NCI-H69 (cell line): ENCODE results near the gene SH3RF1.
A peak's percentile ranks its signal among the peaks of the same experiment; 100 is the strongest.
"Not testable (repeated sequence)": the region's sequence is repeated elsewhere in the genome, so short reads cannot be mapped to it uniquely, and the experiment has no call there.

Experiments
- DNase-seq: peaks from one replicate; lab custom pipeline; 2025; lab: John Stamatoyannopoulos, UW

The SH3RF1 gene

DNA sequence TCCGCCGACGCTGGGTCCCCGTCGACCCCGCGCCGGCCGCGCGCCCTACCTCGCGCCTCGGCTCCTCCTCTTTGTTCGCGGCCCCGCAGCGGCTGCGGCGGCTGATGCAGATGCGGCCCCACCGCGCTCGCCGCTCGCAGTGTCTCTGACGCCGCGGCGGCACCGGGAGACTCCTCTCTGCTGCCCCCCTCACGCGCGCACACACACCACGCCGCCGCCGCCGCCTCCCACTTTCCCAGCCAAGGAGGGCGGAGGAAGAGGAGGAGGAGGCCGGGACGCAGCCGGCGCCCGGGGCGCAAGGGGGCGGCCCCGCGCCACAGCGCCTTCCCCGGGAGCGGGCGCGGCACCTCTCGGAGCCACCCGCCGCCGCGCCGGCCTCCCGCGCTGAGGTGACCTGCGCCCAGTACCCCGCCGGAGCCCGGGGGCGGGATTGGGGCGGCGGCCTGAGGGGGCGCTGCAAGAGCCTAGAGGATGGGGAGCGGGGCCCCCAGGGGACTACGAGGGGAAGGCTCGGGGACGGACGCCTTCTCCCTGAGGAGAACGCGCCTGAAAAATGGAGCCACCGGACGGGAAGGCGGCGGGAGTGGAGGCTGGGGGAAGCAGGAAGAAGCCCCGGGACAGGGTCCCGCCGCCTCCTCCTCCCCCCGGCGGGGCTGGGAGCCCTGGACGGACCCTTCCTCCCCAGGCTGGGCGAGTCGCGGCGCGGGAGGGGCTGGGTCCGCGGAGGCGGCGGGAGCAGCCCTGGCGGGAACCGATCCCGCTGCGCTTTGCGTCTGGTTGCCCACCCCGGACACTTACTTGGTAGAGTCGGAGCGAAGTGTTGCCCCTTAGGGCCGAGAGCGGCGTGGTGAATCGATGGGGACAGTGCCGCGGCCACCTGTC, at the start of gene SH3RF1:
Gene SH3RF1 (minus strand): TSS at position 147 of the 882 bp plus-strand sequence. CDS start 1,744 bp downstream, outside the sequence.
- peak; percentile 91 for DNase-seq

DNA sequence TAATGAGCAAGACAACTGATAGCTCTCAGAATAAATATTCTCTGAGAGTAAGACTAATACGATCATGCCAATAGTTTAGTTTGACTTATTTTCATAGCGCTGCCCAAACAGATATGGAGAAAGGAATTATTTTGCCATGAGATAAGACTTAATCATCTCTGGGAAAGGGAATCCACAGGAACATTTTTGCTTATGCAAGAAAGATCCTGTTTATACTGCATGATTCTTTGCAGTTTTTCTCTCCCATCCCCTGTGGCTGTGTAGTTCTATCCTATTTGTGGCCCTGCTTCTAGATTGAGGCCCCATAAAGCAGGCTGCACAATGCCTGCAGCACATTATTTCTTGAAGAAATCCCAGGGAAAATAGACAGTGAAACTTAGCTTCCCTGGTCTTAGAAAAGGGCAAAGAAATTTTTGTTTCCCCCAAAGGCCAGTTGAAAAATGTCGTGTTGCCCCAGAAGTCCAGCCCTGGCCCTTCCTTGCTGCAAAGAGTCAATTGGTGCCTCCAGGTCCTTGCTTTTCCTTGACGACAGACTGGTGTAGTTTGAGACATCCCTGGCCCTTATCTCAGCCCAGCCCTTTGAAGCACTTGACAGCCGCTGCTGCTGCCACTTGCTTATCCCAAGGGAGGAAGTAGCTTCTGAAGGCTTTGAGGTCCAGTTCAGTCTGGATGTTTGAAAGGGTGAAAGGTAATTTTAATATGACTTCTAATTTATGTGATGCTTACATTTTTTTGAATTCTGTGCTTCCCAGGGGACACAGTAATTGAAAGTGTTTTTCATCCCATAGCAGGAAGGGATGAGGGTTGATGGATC, 45.0 kb upstream of the SH3RF1 start:
- DNase-seq, result peak; percentile 59

DNA sequence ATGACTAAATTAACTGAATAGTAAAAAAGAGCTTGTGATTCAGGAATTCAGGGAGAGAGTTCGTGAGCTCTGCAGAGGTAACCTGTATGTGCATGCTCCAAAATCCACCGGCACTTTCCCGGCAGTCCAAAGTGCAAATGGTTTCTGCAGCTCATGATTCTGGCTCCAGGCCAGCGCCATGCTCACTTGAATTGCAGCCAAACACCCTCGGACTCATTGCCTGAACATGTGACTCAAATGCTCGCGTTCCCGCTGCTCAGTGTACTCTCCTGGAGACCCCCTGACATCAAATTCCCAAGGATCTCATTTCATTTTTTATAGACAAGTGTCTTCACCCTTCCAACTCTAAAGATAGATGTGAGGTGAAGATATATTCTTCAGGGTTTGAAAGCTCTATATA, 44.1 kb upstream of the SH3RF1 start:
- DNase-seq, result peak; percentile 90

DNA sequence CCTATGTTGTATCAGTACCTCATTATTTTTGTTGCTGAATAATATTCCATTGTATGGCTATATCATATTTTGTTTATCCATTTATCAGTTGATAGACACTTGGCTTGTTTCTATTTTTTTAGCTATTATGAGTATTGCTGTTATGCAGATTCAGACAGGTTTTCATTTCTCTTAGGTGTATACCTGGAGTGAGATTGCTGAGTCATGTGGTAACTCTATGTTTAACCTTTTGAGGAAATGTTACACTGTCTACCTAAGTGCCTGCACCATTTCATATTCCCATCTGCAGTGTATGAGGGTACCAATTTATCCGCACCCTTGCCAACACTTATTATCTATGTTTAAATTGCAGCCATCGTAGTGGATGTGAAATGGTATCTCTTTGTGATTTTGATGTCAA, 43.0 kb upstream of the SH3RF1 start:
- DNase-seq, result no peak

DNA sequence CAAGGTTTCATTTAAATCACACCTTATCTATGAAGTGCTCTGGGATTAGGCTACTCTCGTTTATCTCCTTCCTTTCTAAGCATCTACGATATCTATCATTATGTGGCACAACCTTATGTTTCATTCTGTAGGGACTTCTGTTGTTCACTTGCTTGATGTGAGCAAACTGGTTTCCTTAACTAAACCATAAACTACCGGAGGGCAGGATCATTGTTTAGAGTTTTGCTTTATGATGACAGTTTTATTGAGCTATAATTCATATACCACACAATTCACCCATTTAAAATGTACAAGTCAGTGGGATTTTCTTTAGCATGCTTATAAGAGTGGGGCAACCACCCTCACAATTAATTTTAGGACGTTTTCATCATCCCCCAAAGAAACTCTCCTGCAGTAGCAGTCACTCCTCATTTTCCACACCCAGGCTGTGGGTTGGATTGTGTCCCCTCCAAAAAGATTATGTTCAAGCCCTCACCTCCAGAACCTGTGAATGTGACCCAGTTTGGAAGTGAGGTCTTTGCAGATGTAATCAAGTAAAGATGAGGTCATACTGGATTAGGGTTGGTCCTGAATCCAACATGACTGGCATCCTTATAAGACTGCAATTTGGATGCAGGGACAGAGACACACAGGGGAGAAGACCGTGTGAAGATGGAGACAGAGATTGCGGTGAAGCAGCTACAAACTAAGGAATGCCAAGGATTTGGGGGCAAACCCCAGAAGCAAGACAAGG, 42.1 kb upstream of the SH3RF1 start:
- DNase-seq, result no peak

DNA sequence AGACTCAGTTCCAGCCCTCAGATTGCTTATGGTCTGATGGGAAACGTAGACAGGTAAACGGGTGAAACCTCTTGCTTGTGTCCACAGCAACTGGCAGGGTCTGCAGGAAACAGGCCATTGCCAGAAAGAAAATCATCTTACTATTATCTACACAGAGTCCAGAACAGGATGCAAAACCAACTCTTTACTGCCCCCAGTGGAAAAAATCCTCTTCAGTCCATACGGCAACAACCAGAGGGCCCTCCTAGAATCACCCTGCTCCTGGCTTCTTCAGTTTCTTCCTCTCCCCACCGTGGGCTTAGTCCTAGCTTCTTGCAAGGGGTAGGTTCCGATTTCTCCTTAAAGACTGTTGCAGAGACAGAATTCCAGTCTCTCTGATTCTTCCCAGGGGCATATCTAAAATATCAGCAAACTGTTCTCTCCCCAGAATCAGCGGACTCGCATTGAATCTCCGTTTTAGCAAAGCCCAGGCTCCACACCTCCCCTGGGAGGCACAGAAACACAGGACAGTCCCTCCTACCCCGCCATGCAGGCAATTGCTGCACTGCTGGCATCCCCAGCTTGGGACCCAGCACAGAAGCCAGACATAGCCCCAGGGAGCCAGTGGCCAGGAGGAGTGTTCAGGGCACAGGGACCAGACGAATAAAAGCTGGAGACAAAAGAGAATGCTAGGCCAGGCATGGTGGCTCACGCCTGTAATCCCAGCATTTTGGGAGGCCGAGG, 41.0 kb upstream of the SH3RF1 start:
- DNase-seq, result peak; percentile 70

DNA sequence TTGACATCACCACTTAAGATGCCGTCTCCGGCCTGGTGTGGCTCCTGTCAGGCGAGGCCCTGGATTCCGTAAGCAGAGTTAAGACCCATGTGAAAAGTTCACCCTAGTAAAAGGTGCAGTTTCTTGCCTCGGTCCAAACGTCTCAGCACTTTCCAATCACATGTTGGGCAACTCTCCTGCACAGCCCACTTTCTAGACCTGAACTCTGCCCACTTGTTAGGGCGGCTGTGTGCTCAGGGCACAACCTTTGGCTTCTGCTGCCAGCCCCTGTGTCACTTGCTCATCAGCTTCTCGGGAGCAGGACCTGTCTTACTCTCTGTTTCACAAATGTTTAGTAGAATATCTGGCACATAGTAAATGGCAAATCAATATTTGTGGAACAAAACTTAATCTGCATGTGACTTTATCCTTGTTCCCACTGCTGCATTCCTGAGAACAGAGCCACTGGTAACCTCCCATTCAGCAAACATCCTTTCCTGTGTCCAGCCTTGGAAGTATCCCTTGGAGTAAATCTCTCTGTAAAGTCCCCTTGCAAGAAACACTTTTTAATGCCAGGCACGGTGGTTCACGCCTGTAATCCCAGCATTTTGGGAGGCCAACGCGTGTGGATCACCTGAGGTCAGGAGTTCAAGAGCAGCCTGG, 38.7 kb upstream of the SH3RF1 start:
- DNase-seq, result no peak

DNA sequence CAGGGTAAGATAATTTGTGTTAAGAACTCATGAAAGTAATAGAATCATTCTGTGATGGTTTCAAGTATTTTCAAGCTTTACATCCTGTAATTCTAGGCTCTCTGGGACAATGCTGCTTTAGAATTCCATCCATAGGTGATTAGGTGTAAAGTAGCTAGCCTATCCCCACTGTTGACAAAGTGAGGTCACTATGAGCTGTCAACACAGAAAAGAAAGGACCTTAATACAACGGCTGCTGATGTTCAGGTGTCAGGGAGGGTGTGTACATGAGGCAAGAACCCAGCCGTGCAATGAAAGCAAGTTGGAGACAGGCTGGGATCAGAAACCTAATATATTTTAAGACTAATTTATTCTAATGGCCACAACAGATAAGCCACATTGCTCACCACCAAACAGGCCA, 36.8 kb upstream of the SH3RF1 start:
- peak; percentile 76 for DNase-seq

DNA sequence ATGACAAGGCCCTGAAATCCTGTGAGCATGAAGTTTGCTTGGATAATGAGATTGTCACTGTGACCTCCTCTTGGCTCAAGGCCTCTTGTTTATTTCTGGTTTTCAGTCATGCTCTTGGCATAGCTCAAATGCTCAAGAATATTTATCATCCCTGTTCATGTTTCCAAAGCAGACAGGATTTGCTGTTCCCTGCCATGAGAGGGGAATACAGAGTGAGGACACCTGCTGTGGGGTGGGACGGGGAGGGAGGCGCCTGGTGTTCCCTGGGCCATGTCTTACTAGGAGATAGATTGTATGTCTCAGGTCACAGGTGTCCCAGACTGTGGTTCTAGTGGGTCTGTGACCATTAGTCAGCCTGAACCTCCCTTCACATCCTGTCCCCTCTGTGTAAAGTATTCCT, 34.9 kb upstream of the SH3RF1 start:
- DNase-seq, result no peak

DNA sequence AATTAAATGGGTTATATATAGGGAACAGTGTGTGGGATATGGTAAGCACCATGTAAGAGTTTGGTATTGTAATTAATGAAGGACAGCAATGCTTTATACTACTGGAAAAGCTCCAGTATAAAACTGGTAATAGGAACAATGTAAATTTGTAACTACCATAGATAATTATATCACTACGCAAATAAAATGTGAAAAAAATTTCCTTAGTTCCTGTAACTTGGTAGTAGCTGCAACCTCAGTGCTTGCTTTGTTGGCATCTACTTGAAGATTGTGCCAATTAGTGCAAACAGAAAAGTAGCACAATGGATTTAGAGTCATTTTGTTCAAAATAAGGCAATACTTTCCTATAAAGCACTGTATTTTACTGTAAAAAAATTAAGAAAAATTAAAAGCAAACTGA, 34.4 kb upstream of the SH3RF1 start:
- no peak for DNase-seq

DNA sequence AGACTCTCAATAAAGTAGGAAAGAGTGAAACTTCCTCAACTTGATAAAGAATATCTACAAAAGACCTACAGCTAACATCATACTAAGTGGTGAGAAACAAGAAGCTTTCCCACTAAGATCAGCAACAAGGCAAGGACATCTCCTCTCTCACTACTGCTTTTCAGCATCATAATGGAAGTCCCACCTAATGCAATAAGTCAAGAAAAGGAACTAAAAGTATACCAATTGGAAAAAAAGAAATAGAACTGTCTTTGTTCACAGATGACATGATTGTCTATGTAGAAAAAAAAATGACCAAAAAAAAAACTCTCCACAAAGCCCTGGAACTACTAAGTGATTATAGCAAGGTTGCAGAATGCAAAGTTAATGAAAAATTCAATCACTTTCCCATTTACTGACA, 25.1 kb upstream of the SH3RF1 start:
- no peak for DNase-seq

DNA sequence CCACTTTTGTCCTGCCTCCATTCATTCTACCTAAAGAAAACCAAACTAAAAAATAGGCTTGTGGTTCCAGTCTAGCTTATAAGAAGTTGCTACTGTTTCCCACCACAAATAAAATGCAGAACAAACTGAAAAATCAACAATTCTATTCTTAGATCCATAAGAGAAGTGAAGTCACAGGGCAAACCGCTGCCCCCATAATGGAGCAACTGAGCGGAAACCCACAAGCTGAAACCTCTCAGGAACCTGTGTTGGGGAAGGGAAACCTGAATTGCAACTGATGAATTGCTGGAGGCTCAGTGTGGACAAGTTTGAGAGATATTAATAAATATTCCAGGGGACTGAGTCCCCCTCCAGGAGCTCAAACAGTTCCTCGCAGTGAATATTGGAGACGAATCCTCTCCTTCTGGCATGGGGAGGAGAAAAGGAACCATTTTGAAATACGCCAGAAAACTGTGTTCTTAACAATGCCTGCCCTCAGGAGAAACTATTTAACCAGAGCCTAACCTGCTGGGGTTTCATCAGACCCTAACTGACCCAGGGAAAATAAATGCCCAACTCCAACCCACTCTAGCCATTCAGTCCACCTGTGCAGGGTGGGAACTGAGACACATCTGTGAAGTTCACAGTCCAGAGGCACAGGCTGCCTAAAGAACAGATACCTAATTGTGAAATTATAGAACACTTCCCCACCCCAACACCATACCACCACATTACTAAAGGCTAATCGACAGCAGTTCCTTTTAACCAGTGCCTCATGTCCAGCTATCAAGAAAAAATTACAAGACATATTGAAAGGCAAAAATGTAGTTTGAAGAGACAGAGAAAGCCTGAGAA, 22.8 kb upstream of the SH3RF1 start:
- DNase-seq, result no peak

DNA sequence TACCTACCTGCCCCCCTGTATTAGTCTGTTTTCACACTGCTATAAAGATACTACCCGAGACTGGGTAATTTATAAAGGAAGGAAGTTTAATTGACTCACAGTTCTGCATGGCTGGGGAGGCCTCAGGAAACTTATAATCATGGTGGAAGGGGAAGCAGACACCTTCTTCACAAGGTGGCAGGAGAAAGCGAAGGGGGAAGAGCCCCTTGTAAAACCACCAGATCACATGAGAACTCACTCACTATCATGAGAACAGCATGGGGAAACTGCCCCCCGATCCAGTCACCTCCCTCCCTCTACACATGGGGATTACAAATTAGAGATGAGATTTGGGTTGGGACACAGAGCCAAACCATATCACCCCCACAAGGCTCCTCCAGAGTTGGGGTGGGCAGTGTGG, 17.2 kb upstream of the SH3RF1 start:
- not testable (repeated sequence) for DNase-seq

DNA sequence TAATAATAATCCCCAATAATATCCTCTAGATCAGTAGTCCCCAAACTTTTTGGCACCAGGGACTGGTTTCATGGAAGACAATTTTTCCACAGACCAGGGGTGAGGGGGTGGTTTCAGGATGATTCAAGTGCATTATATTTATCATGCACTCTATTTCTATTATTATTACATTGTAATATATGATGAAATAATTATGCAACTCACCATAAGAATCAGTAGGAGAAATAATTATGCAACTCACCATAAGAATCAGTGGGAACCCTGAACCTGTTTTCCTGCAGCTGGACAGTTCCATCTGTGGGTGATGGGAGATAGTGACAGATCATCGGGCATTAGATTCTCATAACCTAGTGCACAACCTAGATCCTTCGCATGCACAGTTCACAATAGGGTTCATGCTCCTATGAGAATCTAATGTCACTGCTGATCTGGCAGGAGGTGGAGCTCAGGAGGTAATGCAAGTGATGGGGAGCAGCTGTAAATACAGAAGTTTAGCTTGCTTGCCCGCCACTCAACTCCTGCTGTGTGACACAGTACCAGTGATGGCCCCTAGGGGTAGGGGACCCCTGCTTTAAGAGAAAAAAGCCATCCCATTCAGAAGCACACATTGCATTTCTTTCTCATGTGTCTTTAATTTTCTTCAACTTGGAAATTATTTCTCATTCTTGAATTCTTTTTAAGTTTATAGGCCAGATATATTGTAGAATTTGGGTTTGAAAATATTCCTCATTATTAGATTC, 16.0 kb upstream of the SH3RF1 start:
- peak; percentile 17 for DNase-seq

DNA sequence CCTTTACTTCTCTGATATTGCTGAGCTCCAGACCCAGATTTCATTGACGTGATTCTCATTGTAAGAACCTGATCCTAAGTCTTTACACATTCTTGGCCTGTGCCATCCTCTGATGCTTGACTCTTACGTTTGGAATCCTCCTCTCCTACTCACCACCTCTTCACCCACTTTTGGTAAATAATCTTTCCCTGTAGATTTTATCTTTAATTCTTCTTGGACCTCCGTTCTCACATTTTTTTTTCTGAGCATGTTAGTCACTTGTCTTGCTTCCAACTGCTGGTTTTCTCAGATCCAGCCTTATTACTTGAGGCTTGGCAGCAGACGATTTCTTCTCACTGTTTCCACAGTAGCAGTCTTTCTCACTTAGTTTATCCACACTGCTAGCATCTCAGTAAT, 12.4 kb upstream of the SH3RF1 start:
- DNase-seq, result no peak

DNA sequence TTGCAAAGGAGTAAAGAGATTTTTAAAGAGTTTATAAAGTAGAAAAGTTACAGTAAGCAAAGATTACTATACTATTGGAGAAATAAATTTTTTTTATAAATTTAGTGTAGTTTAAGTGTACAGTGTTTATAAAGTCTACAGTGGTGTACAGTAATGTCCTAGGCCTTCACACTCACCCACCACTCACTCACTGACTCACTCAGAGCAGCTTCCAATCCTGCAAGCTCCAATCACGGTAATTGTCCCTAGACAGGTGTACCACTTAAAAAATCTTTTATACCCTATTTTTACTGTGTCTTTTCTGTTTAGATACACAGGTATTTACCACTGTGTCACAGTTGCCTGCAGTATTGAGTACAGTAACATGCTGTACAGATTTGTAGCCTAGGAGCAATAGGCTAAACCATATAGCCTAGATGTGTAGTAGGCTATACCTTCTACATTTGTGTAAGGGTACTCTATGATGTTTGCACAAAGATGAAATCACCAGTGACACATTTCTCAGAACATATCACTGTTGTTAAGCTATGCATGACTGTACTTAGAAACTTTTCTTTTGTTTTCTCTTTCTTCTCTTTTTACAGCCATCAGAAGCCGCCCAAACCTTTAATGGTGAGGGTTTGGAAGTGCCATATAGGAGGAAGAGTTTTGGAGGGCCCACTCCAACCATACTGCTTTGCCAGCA, 11.8 kb upstream of the SH3RF1 start:
- no peak for DNase-seq

DNA sequence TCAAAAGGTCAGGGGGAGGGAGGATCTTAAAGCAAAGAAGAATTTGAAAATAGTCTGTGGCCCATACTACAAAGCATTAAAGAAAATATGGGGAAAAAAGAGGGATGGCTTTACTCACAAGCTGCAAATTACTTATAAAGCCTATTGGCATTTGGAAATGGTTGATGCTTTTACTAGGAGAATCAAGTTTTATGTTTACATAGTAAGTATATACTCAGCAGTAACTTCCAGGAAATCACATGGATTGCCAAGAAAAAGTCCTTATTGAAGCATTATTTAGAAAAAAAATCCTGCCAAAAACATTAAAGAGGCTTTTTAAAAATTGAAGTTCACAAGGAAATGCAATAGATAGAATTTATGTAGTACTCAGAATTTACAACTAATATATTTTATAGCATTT, 8.4 kb upstream of the SH3RF1 start:
- peak; percentile 29 for DNase-seq

DNA sequence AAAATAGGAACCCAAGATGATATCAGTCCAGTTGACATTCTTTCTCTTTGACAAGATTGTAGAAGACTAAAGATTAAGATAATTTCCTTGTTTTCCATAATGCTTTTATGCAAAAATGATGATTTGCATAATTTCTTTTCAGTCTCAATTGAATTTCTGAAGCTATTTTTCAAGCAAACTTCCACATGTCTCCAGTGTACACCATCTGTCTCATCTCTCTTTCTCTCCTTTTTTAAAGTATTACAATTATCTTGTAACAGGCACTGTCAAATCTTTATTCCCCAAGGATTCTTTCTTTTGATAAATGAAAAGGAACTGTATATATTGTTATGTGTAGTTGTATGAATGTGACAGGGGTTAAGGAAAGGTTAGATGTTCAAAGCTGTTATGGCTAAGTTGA, 7.9 kb upstream of the SH3RF1 start:
- DNase-seq, result peak; percentile 34

DNA sequence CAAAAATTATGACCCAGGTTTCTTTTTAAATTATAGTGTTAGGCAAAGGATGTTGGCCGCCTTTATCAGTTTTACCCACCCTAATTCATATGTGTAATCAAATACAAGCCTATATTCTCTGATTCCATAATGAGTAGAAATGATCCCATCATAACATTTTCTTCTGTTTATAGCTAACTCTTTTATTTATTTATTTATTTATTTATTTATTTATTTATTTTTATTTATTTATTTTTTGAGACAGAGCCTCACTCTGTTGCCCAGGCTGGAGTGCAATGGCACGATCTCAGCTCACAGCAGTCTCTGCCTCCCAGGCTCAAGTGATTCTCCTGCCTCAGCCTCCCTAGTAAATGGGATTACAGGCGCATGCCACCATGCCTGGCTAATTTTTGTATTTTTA, 7.1 kb upstream of the SH3RF1 start:
- not testable (repeated sequence) for DNase-seq
